Keratinocyte (primary cell): ENCODE measurements around the gene MFSD11.
"Not testable (repeated sequence)": the region's sequence is repeated elsewhere in the genome, so short reads cannot be mapped to it uniquely, and the experiment has no call there.

Source experiments
- CTCF ChIP-seq, 3 experiments: IDR thresholded peaks in 1 of 3; conservative IDR thresholded peaks in 1 of 3; optimal IDR thresholded peaks in 1 of 3; 2 replicates in 2 of 3; 3 replicates in 1 of 3; pipeline versions ENCODE3 to v1.5.1; 2011; ENCODE audit warnings: low read length in 3 of 3, mild to moderate bottlenecking in 3 of 3, moderate library complexity in 2 of 3, control low read depth in 1 of 3, inconsistent platforms in 1 of 3; ENCODE audit not compliant: insufficient read depth in 2 of 3; ENCODE audit errors: extremely low read depth in 1 of 3
- EZH2 ChIP-seq: IDR thresholded peaks from one replicate; pipeline ENCODE4 v1.6.1; 2012; ENCODE audit warnings: inconsistent platforms, mild to moderate bottlenecking, low read length, moderate library complexity

- not testable (repeated sequence) for TF ChIP-seq CTCF (optimal IDR thresholded peaks at IDR 0.05 in 1 of 3, IDR thresholded peaks at IDR 0.05 in 1 of 3, conservative IDR thresholded peaks at IDR 0.05 in 1 of 3; ENCODE audit: extremely low read depth in 1 of 3, insufficient read depth in 2 of 3, low read length in 3 of 3); EZH2
These were observed 14.9 kb upstream of the MFSD11 start for GRCh38 chr17:76722977-76723376.
